GM19452 (cell line): Measurements from ENCODE around the gene CHD5.
"Not testable (repeated sequence)": the region's sequence is repeated elsewhere in the genome, so short reads cannot be mapped to it uniquely, and the experiment has no call there.

Source experiments
- ATAC-seq: cut with Tn5 transposase; IDR thresholded peaks from one replicate; pipeline ENCODE4 v1.9.1; 2021; ENCODE audit not compliant: unreplicated experiment

The CHD5 gene

GRCh38 chr1:6087377-6087772 is 92.7 kb downstream of the CHD5 start:
- no peak for ATAC-seq

- ATAC-seq: no peak
Measured at GRCh38 chr1:6086762-6087376, 93.3 kb downstream of the CHD5 start.

- ATAC-seq: no peak
Measured at GRCh38 chr1:6086358-6086757, 93.8 kb downstream of the CHD5 start.

- no peak for ATAC-seq
Measured at GRCh38 chr1:6085666-6086065, 94.5 kb downstream of the CHD5 start.

GRCh38 chr1:6084781-6085495 is 95.2 kb downstream of the CHD5 start:
- no peak for ATAC-seq

- no peak for ATAC-seq
Measured at GRCh38 chr1:6083801-6084446, 96.2 kb downstream of the CHD5 start.

DNA sequence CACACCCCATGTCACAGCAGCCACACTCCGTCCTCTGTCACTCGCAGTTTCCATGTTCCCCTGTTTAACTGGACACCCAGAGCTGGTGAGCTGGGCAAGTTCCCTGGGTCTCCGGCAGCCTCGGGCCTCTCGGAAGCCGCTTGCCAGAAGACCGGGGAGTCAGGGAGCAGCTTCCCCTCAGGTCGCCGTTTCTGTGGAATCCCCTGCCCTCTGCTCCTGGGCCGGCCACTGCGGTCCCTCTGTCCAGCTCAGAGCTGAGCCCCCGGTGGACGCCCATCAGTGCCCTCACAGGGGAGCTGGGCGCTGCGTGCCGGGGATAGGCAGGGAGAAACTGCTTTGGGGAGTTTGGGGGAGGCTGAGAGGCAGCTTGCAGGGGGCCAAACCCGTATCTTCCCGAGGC is 96.7 kb downstream of the CHD5 start:
- no peak for ATAC-seq

DNA sequence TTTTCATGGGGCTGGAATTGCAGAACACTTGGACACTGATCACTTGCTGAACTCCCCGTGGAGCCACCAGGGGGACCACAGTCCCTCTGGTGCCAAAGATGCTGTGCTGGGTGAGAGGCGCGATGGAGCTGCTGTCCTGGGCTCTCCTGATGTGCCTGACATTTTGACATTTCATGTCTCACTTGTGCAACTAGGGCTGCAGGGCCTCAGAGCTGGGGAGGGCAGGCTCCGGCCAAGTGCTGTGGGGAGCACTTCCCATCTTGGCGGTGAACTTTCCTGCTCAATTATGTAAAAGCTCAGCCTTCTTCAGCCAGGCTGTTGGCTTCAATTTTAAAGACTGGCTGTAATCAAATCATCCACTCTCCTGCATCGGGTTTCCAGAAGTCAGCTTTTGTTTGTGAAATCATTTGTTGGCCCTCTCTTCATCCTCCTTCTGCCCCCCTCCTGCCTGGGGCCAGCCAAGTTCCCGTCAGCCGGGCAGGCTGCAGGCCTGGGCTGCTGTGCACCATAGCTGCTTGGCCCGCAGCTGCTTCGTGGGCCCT is 97.6 kb downstream of the CHD5 start:
- no peak for ATAC-seq

DNA sequence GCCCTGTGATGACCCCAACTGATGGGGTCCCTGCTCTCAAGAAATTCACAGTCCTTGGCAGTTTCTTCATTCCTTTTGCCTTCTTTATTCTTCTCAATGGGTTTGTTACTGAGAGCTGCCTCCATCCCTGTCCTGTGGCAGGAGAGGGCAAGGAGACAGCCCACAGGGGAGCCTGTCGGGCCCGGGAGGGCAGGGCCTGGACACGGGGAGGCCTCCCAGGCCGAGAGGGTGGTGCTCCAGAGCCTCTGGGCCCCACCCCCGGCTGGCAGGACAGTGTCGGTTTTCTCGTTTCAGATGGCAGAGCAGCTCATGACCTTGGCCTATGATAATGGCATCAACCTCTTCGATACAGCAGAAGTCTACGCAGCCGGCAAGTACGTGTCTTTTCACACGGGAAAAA is 98.2 kb downstream of the CHD5 start:
- no peak for ATAC-seq

GRCh38 chr1:6080469-6080868 is 99.7 kb downstream of the CHD5 start:
- ATAC-seq: no peak

GRCh38 chr1:6077919-6078318 is 102.2 kb downstream of the CHD5 start:
- ATAC-seq: no peak

- ATAC-seq: no peak
Measured at GRCh38 chr1:6077506-6077905, 102.6 kb downstream of the CHD5 start.

GRCh38 chr1:6077061-6077460 is 103.1 kb downstream of the CHD5 start:
- not testable (repeated sequence) for ATAC-seq

DNA sequence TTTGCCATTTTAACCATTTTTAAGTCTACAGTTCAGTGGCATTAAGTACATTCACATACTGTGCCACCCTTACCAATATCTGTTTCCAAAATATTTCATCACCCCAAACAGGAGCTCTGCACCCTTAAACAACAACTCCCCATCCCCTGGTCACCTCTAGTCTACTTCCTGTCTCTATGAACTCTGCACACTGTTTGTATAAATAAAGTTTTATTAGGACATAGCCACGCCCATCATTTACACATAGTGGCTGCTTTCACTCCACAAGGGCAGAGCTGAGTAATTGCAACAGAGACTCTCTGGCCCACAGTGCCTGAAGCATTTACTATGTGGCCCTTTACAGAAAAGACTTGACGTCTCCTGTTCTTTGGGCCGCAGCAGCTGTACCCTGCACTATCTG is 104.4 kb downstream of the CHD5 start:
- no peak for ATAC-seq

DNA sequence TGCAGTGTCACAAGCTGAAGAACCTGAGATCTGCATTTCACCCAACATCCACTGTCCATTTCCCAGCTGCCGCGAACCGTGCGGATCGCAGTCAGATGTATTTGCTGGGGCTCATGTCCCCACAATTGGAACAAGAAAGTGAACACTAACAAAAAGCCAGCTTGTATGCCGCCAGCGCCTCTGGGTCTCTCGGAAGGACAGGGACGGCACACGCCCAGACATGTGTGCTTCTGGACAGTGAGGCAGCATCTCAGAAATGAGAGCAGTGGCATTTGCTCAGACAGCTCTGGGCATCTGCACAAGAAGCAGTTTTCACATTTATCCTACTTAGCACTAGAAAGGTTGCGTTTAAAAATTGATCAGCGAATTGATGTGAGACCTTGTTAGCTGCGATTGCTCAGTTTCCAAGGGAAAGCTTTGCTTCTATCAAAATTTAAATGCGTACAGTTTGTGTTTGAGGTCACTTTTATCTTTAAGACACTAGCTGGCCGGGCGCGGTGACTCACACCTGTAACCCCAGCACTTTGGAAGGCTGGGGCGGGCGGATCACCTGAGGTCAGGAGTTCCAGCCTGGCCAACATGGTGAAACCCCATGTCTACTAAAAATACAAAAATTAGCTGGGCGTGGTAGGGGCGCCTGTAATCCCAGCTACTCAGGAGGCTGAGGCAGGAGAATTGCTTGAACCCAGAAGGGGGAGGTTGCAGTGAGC is 105.8 kb downstream of the CHD5 start:
- ATAC-seq: no peak

DNA sequence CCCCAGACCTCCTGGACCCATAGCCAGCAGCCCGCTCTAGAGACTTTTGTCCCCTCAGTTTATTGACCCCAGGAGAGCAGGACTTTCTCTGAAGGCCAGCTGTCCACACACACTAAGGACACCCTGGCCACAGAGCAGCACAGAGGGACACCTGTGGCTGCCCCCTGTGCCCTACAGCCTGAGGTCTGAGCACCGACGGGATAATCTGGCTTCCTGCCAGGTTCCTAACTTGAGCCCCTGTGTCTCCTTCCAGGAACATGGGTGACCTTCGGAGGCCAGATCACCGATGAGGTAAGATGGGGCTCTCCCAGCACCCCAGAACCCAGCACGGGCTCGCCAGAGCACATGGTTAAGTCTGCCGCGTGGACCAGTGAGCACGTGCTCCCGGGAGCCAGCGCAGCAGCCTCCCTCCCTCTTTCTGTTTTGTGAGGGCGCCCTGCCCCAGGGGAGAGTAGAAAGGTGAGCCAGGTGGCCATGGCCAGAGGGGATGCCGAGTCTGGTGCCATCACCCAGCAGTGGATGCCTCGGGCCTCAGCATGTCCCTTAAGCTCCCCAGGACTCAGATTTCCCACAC is 106.6 kb downstream of the CHD5 start:
- ATAC-seq: no peak

DNA sequence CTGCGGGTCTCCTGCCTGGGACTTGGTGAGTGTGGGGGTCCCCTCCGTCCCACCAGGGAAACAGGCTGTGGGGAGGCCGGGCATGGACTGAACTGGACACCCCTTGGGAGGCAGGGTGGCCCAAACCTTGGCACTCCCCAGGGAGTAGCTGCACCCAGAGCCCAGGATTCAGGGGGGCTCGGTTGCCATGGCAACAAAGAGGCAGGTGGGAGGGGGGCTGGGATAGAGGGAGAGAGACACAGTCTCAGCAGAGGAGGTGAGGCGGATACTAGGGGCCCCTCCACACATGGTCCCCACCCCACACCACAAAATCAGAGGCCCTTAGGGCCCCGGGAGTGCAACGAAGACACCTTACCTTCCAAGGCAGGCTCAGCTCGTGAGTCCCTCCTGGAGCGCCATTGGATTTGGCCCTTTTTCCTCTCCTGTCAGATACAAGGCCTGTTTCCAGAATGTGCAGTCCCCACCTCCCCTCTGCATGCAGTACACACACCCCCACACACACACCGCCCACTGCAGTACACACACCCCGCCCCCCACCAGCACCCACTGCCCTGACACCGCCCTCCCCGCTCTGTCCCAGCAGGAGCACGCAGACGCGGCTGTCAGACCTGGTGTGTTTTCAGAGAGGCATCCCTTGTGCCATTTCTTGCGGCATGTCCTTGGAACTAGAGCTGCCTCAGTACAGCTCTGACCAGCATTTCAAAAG is 107.2 kb downstream of the CHD5 start:
- no peak for ATAC-seq

- ATAC-seq: no peak
Measured at GRCh38 chr1:6071219-6071618, 108.9 kb downstream of the CHD5 start.

- ATAC-seq: no peak
Measured at GRCh38 chr1:6070450-6070974, 109.6 kb downstream of the CHD5 start.

GRCh38 chr1:6069573-6069972 is 110.5 kb downstream of the CHD5 start:
- no peak for ATAC-seq
